Loucy (cell line): Measurements from ENCODE around the gene PRR5L.

Experiments used
- CTCF ChIP-seq: fragments of 200-600 bp; sonication (generic); conservative IDR thresholded peaks from 2 replicates; pipeline ENCODE4 v1.5.1; 2014; ENCODE audit warnings: mild to moderate bottlenecking, antibody characterized with exemption, low read length
- EZH2phosphoT487 ChIP-seq: fragments of 200-600 bp; IDR thresholded peaks from 2 replicates; pipeline ENCODE4 v1.6.1; 2018; ENCODE audit warnings: antibody characterized with exemption, mild to moderate bottlenecking, moderate library complexity, borderline replicate concordance

GRCh38 chr11:36501236-36501635 lies 205.1 kb downstream of the PRR5L start:
- TF ChIP-seq CTCF (no peak), EZH2phosphoT487 (no peak)
